NCI-H1417 (cell line): ENCODE results near the gene PHTF1.

Source experiments
- DNase-seq, 3 experiments: peaks; one replicate each; lab custom pipeline; 2025; lab: John Stamatoyannopoulos, UW

PHTF1 gene

GRCh38 chr1:113759333-113760101 is at the start of gene PHTF1:
TSS of gene PHTF1 (minus strand) at chr1:113759486. CDS start at chr1:113758703, 783 bp downstream.
- peak; percentile 67 to 92 (median 86) for DNase-seq

- DNase-seq, result no peak
Measured at GRCh38 chr1:113808450-113809195, 49.3 kb upstream of the PHTF1 start.

GRCh38 chr1:113805639-113806038 is 46.4 kb upstream of the PHTF1 start:
- no peak for DNase-seq

GRCh38 chr1:113805256-113805531 is 45.9 kb upstream of the PHTF1 start:
- no peak for DNase-seq

- DNase-seq, result no peak
Measured at GRCh38 chr1:113804421-113805255, 45.4 kb upstream of the PHTF1 start.

- no peak for DNase-seq
Measured at GRCh38 chr1:113802367-113803007, 43.2 kb upstream of the PHTF1 start.

GRCh38 chr1:113800487-113800886 is 41.2 kb upstream of the PHTF1 start:
- no peak for DNase-seq

- no peak for DNase-seq
Measured at GRCh38 chr1:113797472-113797871, 38.2 kb upstream of the PHTF1 start.

GRCh38 chr1:113793878-113794834 is 34.9 kb upstream of the PHTF1 start:
- peak in 1 of 3 experiments; percentile 7 for DNase-seq

- no peak for DNase-seq
Measured at GRCh38 chr1:113792986-113793385, 33.7 kb upstream of the PHTF1 start.

- no peak for DNase-seq
Measured at GRCh38 chr1:113792471-113792870, 33.2 kb upstream of the PHTF1 start.

- no peak for DNase-seq
Measured at GRCh38 chr1:113788802-113789201, 29.5 kb upstream of the PHTF1 start.

GRCh38 chr1:113787663-113788062 is 28.4 kb upstream of the PHTF1 start:
- no peak for DNase-seq

GRCh38 chr1:113786069-113786468 is 26.8 kb upstream of the PHTF1 start:
- DNase-seq, result no peak

- DNase-seq, result no peak
Measured at GRCh38 chr1:113784104-113784779, 25.0 kb upstream of the PHTF1 start.

GRCh38 chr1:113783254-113784103 is 24.2 kb upstream of the PHTF1 start:
- no peak for DNase-seq

- no peak for DNase-seq
Measured at GRCh38 chr1:113782406-113782805, 23.1 kb upstream of the PHTF1 start.

- no peak for DNase-seq
Measured at GRCh38 chr1:113780374-113781146, 21.3 kb upstream of the PHTF1 start.

GRCh38 chr1:113779542-113779941 is 20.3 kb upstream of the PHTF1 start:
- no peak for DNase-seq
